Breast epithelium (tissue), 4 donors: ENCODE results near the gene MRTFA. TPM values are rescaled to one million over a fixed set of nuclear protein-coding genes. Genes with fewer than 3 reads are reported as not detected.

Source experiments
- DNase-seq, 2 donors: peaks; one replicate each; pipeline ENCODE4 v3.0.0-alpha.2; 2019; ENCODE audit warnings: low spot score in 2 of 2
- H3K27ac ChIP-seq, 2 donors: fragments of 200-600 bp; sonication (generic) in 1 of 2; one replicate each; pipeline ENCODE4 v1.5.1; 2016 to 2019; ENCODE audit warnings: mild to moderate bottlenecking in 1 of 2
- H3K27me3 ChIP-seq, 2 donors: fragments of 200-600 bp; sonication (generic) in 1 of 2; one replicate each; pipeline versions ENCODE4 v1.5.1 to v1.6.0; 2017 to 2019; ENCODE audit warnings: control low read depth in 1 of 2, mild to moderate bottlenecking in 1 of 2
- H3K36me3 ChIP-seq: fragments of 200-600 bp; one replicate; pipeline ENCODE4 v1.5.1; 2019
- H3K4me1 ChIP-seq, 2 donors: fragments of 200-600 bp; sonication (generic); one replicate each; pipeline ENCODE4 v1.5.1; 2016 to 2019; ENCODE audit warnings: control low read depth in 1 of 2
- H3K4me3 ChIP-seq, 3 donors: fragments of 200-600 bp; sonication (generic); 1 replicate in 2 of 3; 2 replicates in 1 of 3; pipeline ENCODE4 v1.5.1; 2016 to 2019; ENCODE audit warnings: mild to moderate bottlenecking in 3 of 3, moderate library complexity in 2 of 3
- H3K9me3 ChIP-seq, 2 donors: fragments of 200-600 bp; sonication (generic) in 1 of 2; one replicate each; pipeline ENCODE4 v1.5.1; 2016 to 2019; ENCODE audit warnings: control low read depth in 1 of 2
- CTCF ChIP-seq, 3 donors: fragments of 450-650 bp; IDR thresholded peaks; one replicate each; pipeline ENCODE4 v1.5.1; 2016 to 2017; ENCODE audit warnings: antibody characterized with exemption in 3 of 3, mild to moderate bottlenecking in 3 of 3, moderate library complexity in 3 of 3
- POLR2A ChIP-seq: fragments of 450-650 bp; IDR thresholded peaks from one replicate; pipeline ENCODE4 v1.6.1; 2016; ENCODE audit warnings: antibody characterized with exemption, mild to moderate bottlenecking, moderate library complexity
- POLR2AphosphoS5 ChIP-seq, 3 donors: sonication (generic); formaldehyde crosslinking; IDR thresholded peaks; one replicate each; pipeline ENCODE4 v1.6.1; 2017; ENCODE audit warnings: antibody characterized with exemption in 3 of 3
- intact Hi-C: fragments of 100-400 bp; cut with DNase I; formaldehyde crosslinking; loops from one replicate; pipeline ENCODE4 v1.15.1; 2023; ENCODE audit warnings: low total_unique reads
- total RNA-seq, 3 donors: library from RNA; depleted of rRNA; stranded (reverse); fragments of >200 nt; gene quantifications; one replicate each; pipeline ENCODE4 v1.1.0, GENCODE V29; 2016

MRTFA gene
- total RNA-seq, 3 donors from 2014 or later = 47.0 to 69.2 (median 65.7) TPM

GRCh38 chr22:40391417-40391816, 245.1 kb downstream of the MRTFA start:
- no peak for DNase-seq
- intact Hi-C loops = no loop called here
- H3K4me1 ChIP-seq = no peaks in the 10 kb centered on the region
- H3K36me3 ChIP-seq = no peaks in the 10 kb centered on the region
- TF ChIP-seq POLR2AphosphoS5 (IDR thresholded peaks at IDR 0.05) (no peak), POLR2A (no peak), CTCF (IDR thresholded peaks at IDR 0.05) (no peak)
- H3K4me3 ChIP-seq = no peak overlapping the region
- H3K27me3 ChIP-seq = no peaks in the 10 kb centered on the region
- no peak overlapping the region for H3K27ac ChIP-seq
- H3K9me3 ChIP-seq = no peaks in the 10 kb centered on the region

GRCh38 chr22:40388231-40388630, 248.3 kb downstream of the MRTFA start:
- intact Hi-C loops = no loop called here
- no peaks in the 10 kb centered on the region for H3K36me3 ChIP-seq
- H3K27ac ChIP-seq = no peak overlapping the region
- H3K4me1 ChIP-seq = no peaks in the 10 kb centered on the region
- TF ChIP-seq POLR2A = no peak
- TF ChIP-seq POLR2AphosphoS5 (IDR thresholded peaks at IDR 0.05) = no peak
- TF ChIP-seq CTCF (IDR thresholded peaks at IDR 0.05) = no peak
- no peak for DNase-seq
- no peaks in the 10 kb centered on the region for H3K27me3 ChIP-seq
- no peak overlapping the region for H3K4me3 ChIP-seq
- H3K9me3 ChIP-seq = no peaks in the 10 kb centered on the region

GRCh38 chr22:40387746-40388145, 248.8 kb downstream of the MRTFA start:
- DNase-seq = no peak
- no peaks in the 10 kb centered on the region for H3K27me3 ChIP-seq
- peak overlapping the region; percentile 35 to 57 for H3K27ac ChIP-seq
- no peaks in the 10 kb centered on the region for H3K36me3 ChIP-seq
- H3K4me1 ChIP-seq = no peaks in the 10 kb centered on the region
- intact Hi-C loops = no loop called here
- no peak overlapping the region for H3K4me3 ChIP-seq
- TF ChIP-seq POLR2A = no peak
- no peak for TF ChIP-seq POLR2AphosphoS5 (IDR thresholded peaks at IDR 0.05)
- TF ChIP-seq CTCF (IDR thresholded peaks at IDR 0.05) = no peak
- no peaks in the 10 kb centered on the region for H3K9me3 ChIP-seq

- peak overlapping the region in 1 of 2 donors; percentile 7 for H3K27ac ChIP-seq
- no peak for DNase-seq
- H3K9me3 ChIP-seq = no peaks in the 10 kb centered on the region
- H3K4me3 ChIP-seq = no peak overlapping the region
- TF ChIP-seq CTCF (IDR thresholded peaks at IDR 0.05) (no peak), POLR2AphosphoS5 (IDR thresholded peaks at IDR 0.05) (no peak), POLR2A (no peak)
- H3K36me3 ChIP-seq = no peaks in the 10 kb centered on the region
- intact Hi-C loops = no loop called here
- no peaks in the 10 kb centered on the region for H3K4me1 ChIP-seq
- no peaks in the 10 kb centered on the region for H3K27me3 ChIP-seq
Observed at GRCh38 chr22:40385036-40385782, 251.3 kb downstream of the MRTFA start.

GRCh38 chr22:40383905-40384304, 252.6 kb downstream of the MRTFA start:
- no peak for TF ChIP-seq CTCF (IDR thresholded peaks at IDR 0.05)
- no peak for TF ChIP-seq POLR2A
- TF ChIP-seq POLR2AphosphoS5 (IDR thresholded peaks at IDR 0.05) = no peak
- intact Hi-C loops = no loop called here
- H3K36me3 ChIP-seq = no peaks in the 10 kb centered on the region
- H3K9me3 ChIP-seq = no peaks in the 10 kb centered on the region
- H3K27ac ChIP-seq = no peak overlapping the region
- H3K4me3 ChIP-seq = no peak overlapping the region
- H3K27me3 ChIP-seq = no peaks in the 10 kb centered on the region
- H3K4me1 ChIP-seq = no peaks in the 10 kb centered on the region
- no peak for DNase-seq
